Caco-2 (cell line): ENCODE measurements around the gene CUEDC2. TPM values are rescaled to one million over a fixed set of nuclear protein-coding genes. Genes with fewer than 3 reads are reported as not detected.
A peak's percentile ranks its signal among the peaks of the same experiment; 100 is the strongest.

Source experiments
- BruUV-seq: library from RNA; stranded (reverse); fragments of 400-500 nt; replicated peaks from 2 replicates; lab custom pipeline; 2021; lab: Mats Ljungman, UMichigan
- CTCF ChIA-PET: fragments of 300-600 bp; sonication (Branson Sonifier 250); formaldehyde crosslinking; loops from one replicate; lab custom pipeline; 2022; ENCODE audit warnings: antibody characterized with exemption; lab: Charles Lee
- POLR2A ChIA-PET: fragments of 300-600 bp; sonication (Branson Sonifier 250); formaldehyde crosslinking; loops from one replicate; lab custom pipeline; 2022; ENCODE audit warnings: antibody characterized with exemption; lab: Charles Lee
- DNase-seq, 2 experiments: peaks; one replicate each; pipeline versions ENCODE4 v3.0.0 to v3.0.0-alpha.2; 2020 to 2022
- H3K27me3 ChIP-seq: replicated peaks from 2 replicates; pipeline ENCODE4 v1.6.0; 2011; ENCODE audit warnings: low read length; ENCODE audit not compliant: control insufficient read depth, insufficient read depth
- H3K36me3 ChIP-seq: 2 replicates; pipeline ENCODE4 v1.5.1; 2011; ENCODE audit warnings: low read length; ENCODE audit not compliant: control insufficient read depth, insufficient read depth
- H3K4me1 ChIP-seq: fragments of 250-450 bp; sonication (Bioruptor Pico); 2 replicates; pipeline ENCODE4 v1.5.1; 2020; ENCODE audit warnings: mild to moderate bottlenecking
- H3K4me3 ChIP-seq: 2 replicates; pipeline ENCODE4 v1.5.1; 2011; ENCODE audit warnings: low read depth, mild to moderate bottlenecking, control low read depth, low read length
- H3K9me3 ChIP-seq: fragments of 250-450 bp; sonication (Bioruptor Pico); 2 replicates; pipeline ENCODE4 v1.5.1; 2020; ENCODE audit warnings: mild to moderate bottlenecking, moderate library complexity
- H3K27ac Mint-ChIP-seq: one replicate; pipeline ENCODE4 v1.8.0; 2022; ENCODE audit warnings: mixed read lengths; ENCODE audit not compliant: unreplicated experiment
- H3K27me3 Mint-ChIP-seq: one replicate; pipeline ENCODE4 v1.8.0; 2022; ENCODE audit warnings: mixed read lengths; ENCODE audit not compliant: insufficient read depth, unreplicated experiment
- H3K36me3 Mint-ChIP-seq: one replicate; pipeline ENCODE4 v1.8.0; 2022; ENCODE audit warnings: mild to moderate bottlenecking, mixed read lengths; ENCODE audit not compliant: insufficient read depth, unreplicated experiment
- H3K4me1 Mint-ChIP-seq: one replicate; pipeline ENCODE4 v1.8.0; 2022; ENCODE audit warnings: low read depth, mixed read lengths; ENCODE audit not compliant: unreplicated experiment
- H3K4me3 Mint-ChIP-seq: one replicate; pipeline ENCODE4 v1.8.0; 2022; ENCODE audit warnings: mild to moderate bottlenecking, moderate library complexity, mixed read lengths; ENCODE audit not compliant: unreplicated experiment
- H3K9me3 Mint-ChIP-seq: one replicate; pipeline ENCODE4 v1.8.0; 2022; ENCODE audit warnings: mixed read lengths; ENCODE audit not compliant: unreplicated experiment
- intact Hi-C: fragments of 100-400 bp; cut with micrococcal nuclease; formaldehyde crosslinking; loops from one replicate; pipeline ENCODE4 v1.10.0; 2022; ENCODE audit not compliant: unreplicated experiment
- total RNA-seq: library from RNA; stranded (reverse); gene quantifications from 2 replicates; pipeline ENCODE4 v1.2.3, GENCODE V29; 2022
- TF ChIP-seq, protein P1 (sequence below), 2 experiments: fragments of 200-600 bp in 1 of 2; IDR thresholded peaks; 1 replicate in 1 of 2; 2 replicates in 1 of 2; pipeline versions ENCODE4 v1.5.1 to v1.8.0; 2011 to 2022; ENCODE audit warnings: antibody characterized with exemption in 1 of 2, control low read depth in 1 of 2, inconsistent platforms in 1 of 2, low read depth in 1 of 2, low read length in 1 of 2, mild to moderate bottlenecking in 1 of 2, moderate library complexity in 1 of 2; ENCODE audit not compliant: insufficient read depth in 1 of 2, severe bottlenecking in 1 of 2, unreplicated experiment in 1 of 2

The CUEDC2 gene
- total RNA-seq, 1 experiment from 2014 or later, result 32.1 TPM

DNA sequence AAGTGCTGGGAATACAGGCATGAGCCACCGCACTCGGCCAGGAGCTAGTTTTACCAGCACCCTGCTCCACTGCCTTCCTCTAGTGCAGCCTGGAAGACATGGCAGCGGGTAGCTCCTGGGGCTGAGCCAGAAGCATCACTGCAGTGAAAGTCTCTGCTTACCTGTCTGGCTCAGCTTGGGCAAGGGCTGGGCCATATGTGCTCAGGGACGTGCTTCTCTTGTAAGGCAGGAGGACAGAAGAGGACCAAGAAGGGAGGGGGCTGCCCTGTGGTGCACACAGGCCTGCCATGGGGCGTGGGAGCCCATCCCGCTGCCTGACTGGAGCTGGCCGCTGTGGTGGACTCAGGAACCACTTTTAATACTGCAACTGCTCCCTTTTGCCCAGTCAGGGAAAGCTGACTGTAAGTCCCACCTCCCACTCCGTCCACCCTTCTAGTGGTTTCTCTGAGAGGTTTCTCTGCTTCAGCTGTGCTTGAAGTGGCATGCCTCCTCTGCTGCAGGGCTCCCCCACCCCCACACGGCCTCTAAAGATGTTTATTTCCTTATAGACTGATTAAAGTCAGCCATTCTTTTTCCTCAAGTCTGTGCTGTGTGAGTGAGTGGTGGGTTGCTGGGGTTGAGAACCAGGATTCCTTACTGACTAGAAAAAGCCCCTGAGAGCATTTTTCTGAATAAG lies 44.2 kb upstream of the CUEDC2 start:
- H3K36me3 Mint-ChIP-seq, result peaks cover 43% of the 10 kb centered on the region
- H3K4me3 ChIP-seq, result no peak overlapping the region
- CTCF ChIA-PET, result interaction anchor here (0.9 kb wide), 1 partner anchor 107 kb away, joined by 3 read pairs; no protein-coding TSS in a partner anchor
- no peaks in the 10 kb centered on the region for H3K36me3 ChIP-seq
- TSS peak; percentile 12 for BruUV-seq
- intact Hi-C loops, result no loop called here
- POLR2A ChIA-PET, result interaction anchor here (0.6 kb wide), 1 partner anchor 395 kb away, joined by 4 read pairs; no protein-coding TSS in a partner anchor
- no peak for DNase-seq
- H3K4me1 Mint-ChIP-seq, result no peaks in the 10 kb centered on the region
- H3K27me3 Mint-ChIP-seq, result no peaks in the 10 kb centered on the region
- H3K9me3 Mint-ChIP-seq, result no peaks in the 10 kb centered on the region
- no peak overlapping the region for H3K4me3 Mint-ChIP-seq
- H3K9me3 ChIP-seq, result no peaks in the 10 kb centered on the region
- H3K27me3 ChIP-seq, result no peaks in the 10 kb centered on the region
- TF ChIP-seq, protein P1, sequence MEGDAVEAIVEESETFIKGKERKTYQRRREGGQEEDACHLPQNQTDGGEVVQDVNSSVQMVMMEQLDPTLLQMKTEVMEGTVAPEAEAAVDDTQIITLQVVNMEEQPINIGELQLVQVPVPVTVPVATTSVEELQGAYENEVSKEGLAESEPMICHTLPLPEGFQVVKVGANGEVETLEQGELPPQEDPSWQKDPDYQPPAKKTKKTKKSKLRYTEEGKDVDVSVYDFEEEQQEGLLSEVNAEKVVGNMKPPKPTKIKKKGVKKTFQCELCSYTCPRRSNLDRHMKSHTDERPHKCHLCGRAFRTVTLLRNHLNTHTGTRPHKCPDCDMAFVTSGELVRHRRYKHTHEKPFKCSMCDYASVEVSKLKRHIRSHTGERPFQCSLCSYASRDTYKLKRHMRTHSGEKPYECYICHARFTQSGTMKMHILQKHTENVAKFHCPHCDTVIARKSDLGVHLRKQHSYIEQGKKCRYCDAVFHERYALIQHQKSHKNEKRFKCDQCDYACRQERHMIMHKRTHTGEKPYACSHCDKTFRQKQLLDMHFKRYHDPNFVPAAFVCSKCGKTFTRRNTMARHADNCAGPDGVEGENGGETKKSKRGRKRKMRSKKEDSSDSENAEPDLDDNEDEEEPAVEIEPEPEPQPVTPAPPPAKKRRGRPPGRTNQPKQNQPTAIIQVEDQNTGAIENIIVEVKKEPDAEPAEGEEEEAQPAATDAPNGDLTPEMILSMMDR (IDR thresholded peaks at IDR 0.05; ENCODE audit: insufficient read depth in 1 of 2, low read depth in 1 of 2, low read length in 1 of 2, severe bottlenecking in 1 of 2, unreplicated experiment in 1 of 2), result no peak
- H3K4me1 ChIP-seq, result no peaks in the 10 kb centered on the region
- no peak overlapping the region for H3K27ac Mint-ChIP-seq

DNA sequence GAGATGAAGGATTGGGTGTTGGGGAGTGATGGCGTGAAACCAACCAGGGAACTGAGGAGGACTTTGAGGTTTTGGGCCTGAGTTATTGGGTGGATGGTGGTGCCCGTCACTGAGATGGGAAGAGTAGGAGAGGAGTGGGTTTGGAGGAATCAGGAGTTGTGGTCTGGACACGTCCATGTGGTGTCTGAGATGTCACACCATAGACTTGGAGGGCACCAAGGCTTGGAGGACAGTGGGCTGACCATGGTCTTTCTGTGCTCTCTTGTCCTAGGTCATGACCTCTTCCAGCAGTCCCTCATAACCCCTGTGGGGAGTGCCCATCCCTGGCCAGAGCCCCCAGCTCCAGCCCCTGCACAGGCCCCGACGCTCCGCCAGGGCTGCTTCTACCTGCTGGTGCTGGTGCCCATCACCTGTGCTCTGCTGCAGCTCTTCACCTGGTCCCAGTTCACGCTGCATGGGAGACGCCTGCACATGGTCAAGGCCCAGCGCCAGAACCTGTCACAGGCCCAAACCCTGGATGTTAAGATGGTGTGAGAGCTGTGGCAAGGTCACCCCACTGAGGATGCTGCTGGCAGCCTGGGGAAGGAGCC lies 43.2 kb upstream of the CUEDC2 start:
- POLR2A ChIA-PET, result interaction anchor here (0.5 kb wide), 1 partner anchor 13 kb away, joined by 5 read pairs; no protein-coding TSS in a partner anchor
- Histone ChIP-seq H3K36me3 (no peaks in the 10 kb centered on the region), H3K4me1 (no peaks in the 10 kb centered on the region), H3K4me3 (no peak overlapping the region), H3K9me3 (no peaks in the 10 kb centered on the region), H3K27me3 (no peaks in the 10 kb centered on the region)
- Mint-ChIP-seq H3K4me1 (no peaks in the 10 kb centered on the region), H3K9me3 (no peaks in the 10 kb centered on the region), H3K27ac (no peak overlapping the region), H3K4me3 (no peak overlapping the region), H3K36me3 (peaks cover 48% of the 10 kb centered on the region), H3K27me3 (no peaks in the 10 kb centered on the region)
- TF ChIP-seq, protein P1 (IDR thresholded peaks at IDR 0.05; ENCODE audit: insufficient read depth in 1 of 2, low read depth in 1 of 2, low read length in 1 of 2, severe bottlenecking in 1 of 2, unreplicated experiment in 1 of 2), result no peak
- CTCF ChIA-PET, result no interaction called here
- DNase-seq, result no peak
- intact Hi-C loops, result no loop called here
- BruUV-seq, result no TSS peak

DNA sequence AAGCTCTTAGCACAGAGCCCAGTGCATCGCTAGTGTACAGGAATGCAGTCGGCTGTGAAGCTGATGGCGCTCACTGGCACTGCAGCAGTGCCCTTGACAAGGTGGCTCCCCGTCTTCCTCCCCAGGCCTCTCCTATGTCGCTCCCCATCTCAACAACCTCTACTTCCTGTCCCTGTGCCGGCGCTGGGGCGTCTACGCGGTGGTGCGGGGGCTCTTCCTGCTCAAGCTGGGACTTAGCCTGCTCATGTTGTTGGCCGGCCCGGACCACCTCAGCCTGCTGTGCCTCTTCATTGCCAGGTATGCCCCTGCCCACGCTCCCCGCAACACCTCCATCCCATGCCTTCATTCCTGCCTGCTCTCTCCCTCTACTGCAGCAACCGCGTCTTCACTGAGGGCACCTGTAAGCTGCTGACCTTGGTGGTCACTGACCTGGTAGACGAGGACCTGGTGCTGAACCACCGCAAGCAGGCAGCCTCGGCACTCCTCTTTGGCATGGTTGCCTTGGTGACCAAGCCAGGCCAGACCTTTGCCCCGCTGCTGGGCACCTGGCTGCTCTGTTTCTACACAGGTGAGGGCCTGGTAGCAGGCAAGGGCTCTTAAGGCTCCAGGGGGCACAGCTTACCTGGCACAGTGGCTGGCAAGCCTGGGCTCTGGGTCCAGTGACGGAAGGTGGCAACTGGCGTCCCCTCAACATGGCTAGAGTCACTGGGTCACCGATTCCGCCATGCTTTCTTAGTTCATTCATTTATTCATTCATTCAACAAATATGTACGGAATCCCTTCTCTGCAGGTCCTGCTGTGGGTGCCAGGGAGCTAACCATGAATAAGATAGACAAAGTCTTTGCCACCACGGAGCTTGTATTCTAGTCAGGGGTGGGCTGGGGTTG lies 41.3 kb upstream of the CUEDC2 start:
- Mint-ChIP-seq H3K27me3 (no peaks in the 10 kb centered on the region), H3K36me3 (peaks cover 41% of the 10 kb centered on the region), H3K4me3 (no peak overlapping the region), H3K27ac (peak overlapping the region; percentile 23), H3K9me3 (no peaks in the 10 kb centered on the region), H3K4me1 (no peaks in the 10 kb centered on the region)
- TF ChIP-seq, protein P1 (IDR thresholded peaks at IDR 0.05; ENCODE audit: insufficient read depth in 1 of 2, low read depth in 1 of 2, low read length in 1 of 2, severe bottlenecking in 1 of 2, unreplicated experiment in 1 of 2), result no peak
- Histone ChIP-seq H3K9me3 (no peaks in the 10 kb centered on the region), H3K27me3 (no peaks in the 10 kb centered on the region), H3K36me3 (no peaks in the 10 kb centered on the region; the same call in 1 of the 2 replicates), H3K4me1 (no peaks in the 10 kb centered on the region), H3K4me3 (no peak overlapping the region)
- ChIA-PET CTCF (no interaction called here), POLR2A (interaction anchor here (0.8 kb wide), 1 partner anchor 11 kb away, joined by 7 read pairs; no protein-coding TSS in a partner anchor)
- DNase-seq, result no peak
- no TSS peak for BruUV-seq
- intact Hi-C loops, result no loop called here
